ENCODE measurements around the gene SH3RF3.

The SH3RF3 gene

GRCh38 chr2:109288544-109289368, 159.8 kb downstream of the SH3RF3 start:
- DNase-seq = no peak

DNA sequence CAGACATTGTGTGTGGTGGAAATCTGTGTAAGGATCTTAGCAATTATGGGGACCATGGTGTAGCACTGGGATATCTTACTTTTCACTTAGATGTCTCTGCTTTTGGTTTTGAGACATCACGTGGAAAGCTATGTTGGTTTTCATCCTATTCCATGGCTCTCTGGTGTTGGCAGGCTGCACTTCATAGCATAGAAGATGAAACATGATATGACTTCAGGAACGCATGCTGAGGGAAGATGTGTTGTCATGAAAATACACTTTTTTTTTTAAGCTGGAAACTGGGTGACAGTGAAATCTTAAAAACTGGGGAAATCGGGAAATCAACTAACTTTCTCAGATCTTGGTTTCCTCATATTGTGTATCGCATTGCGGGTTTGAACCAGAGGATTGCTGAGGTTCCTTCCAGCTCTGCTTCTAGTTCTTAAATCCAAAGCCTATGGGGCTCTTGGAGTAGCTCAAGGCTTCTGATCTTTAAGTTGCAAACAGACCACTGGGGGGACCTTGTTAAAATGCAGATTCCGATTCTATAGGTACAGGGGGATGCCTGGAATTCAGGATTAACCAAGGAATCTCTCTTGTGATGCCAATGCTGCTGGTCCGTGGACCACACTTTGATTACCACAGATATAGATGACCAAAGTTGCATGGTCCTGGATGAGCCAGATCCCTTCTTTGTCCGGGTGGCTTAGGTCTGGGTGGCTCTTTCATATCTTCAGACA, 160.7 kb downstream of the SH3RF3 start:
- no peak for DNase-seq

GRCh38 chr2:109290887-109291643, 162.1 kb downstream of the SH3RF3 start:
- no peak for DNase-seq

DNA sequence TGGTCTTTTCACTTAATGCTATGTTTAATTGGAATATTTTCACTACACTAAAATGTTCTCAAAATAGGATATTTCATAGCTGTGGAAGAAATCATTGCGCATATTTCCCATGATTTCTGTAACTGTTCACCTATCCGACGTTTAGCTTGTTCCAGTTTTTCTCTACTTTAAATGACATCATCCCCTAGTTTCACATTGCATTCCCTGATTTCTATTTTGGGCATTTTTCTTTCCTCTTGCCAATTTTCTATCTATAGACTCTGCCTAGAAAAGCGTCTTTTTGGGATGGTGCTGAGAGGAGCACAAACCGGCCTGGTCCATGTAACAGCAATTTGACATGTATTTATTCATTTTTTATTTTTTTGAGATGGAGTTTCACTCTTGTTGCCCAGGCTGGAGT, 163.4 kb downstream of the SH3RF3 start:
- no peak for DNase-seq

DNA sequence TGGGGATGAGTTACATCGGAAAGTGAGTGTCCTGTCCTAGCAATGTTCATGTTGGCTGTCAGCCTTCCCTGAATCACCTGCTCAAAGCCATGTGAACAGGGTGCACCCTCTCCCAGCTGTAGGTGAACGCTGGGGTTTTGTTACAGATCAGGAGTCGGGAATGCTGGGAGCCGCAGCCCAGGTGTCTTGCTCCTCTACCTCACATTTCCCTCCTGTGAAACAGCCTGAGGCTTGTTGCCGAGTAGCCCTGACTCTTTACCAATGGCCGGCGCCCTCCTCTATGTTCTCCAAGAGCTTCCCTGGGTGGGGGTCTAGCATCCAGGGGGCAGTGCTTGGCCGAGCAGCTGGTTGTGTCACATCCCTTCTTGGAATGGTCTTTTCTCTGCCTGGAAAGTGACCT, 164.7 kb downstream of the SH3RF3 start:
- no peak for DNase-seq

DNA sequence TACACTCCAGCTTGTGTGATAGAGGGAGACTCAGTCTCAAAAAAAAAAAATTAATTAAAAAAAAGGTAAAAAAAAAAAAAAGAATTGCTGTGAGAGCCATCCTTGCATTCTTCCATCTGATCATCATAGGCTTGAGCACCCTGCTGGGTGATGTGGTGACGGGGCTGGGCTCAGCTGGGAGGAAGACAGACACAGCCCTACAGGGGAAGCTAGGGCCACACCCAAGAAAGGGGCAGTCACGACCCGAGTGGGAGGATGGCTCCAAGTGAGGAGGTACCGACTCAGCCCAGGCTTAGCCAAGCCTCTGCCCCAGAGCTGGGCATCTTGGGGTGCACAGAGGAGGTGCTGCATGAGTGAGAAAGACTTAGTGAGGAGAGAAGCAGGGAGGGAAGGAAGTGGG, 165.5 kb downstream of the SH3RF3 start:
- no peak for DNase-seq

- DNase-seq = no peak
Measured at GRCh38 chr2:109295070-109295780, 166.2 kb downstream of the SH3RF3 start.

DNA sequence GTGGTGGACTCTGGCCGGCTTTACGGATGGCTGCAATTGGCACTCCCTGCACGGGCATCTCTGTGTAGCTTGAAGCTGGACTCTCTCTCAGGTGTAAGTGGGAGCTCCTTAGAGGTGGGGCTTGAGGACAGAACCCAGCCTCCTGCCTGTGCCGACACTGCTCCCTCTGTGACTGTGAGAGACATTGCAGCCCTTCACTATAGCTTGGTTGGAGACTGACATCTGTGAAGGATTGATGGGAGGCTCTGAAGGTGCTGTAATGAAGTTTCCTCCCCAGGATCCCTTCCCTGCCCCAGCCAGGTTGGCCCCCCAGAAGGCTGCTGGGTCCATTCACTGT, 166.7 kb downstream of the SH3RF3 start:
- no peak for DNase-seq

DNA sequence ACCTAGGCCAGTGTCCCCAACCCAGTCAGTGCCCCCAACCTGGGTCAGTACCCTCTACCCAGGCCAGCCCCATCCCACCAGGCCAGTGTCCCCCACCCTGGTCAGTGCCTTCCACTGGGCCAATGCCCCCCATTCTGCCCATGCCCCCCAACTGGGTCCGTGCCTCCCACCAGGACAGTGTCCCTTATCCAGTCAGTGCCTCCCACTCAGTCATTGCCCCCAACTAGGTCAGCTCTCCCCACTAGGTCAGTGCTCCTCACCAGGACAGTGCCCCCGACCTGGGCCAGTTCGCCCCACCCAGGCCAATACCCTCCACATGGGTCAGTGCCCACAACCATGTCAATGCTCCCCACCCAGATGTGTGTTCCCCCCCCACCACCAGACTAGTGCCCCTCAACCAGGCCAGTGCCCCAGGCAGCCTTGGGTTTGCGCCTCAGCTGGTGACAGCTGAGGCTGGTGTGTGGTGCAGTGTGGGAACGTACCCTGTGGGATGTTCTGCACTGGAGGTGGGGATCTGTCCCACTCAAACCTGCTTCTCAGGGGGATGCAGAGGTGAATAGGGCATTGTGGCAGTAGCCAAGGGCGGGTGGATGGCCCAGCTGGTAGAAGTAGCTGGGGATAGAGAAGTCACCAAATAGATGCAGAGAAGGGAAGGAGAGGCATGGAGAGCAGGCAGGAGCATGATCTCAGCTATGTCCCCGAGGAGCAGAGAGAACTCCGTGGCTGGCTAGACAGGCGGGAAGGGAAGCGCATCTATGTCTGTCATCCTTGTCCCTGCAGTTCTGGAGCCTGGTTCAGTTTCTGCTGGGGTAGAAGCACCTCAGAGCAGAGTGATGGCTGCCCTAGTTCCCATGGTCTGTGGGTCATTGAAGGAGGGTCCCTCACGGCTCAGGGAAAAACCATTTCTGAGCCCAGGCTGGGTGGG, 168.8 kb downstream of the SH3RF3 start:
- no peak for DNase-seq

- no peak for DNase-seq
Measured at GRCh38 chr2:109298851-109299250, 169.8 kb downstream of the SH3RF3 start.

DNA sequence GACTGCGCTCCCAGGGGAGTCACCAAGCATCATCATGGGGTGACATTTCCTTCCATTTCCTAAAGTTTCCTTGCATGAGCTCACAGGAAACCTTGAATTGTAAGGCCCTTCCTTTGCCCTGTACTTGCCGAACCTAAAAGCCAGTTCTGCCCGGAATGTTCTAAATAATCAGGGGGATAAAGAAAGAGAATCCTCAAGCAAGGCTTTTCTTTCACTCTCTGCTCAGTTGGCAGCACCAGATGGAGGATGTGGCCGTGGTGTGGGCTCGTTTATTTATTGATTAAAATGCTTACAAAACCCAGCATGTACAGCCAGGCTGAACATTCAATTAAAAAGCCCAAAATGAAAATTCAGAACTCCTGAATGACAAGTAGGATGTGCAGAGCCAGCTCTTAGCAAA, 170.5 kb downstream of the SH3RF3 start:
- DNase-seq = no peak

DNA sequence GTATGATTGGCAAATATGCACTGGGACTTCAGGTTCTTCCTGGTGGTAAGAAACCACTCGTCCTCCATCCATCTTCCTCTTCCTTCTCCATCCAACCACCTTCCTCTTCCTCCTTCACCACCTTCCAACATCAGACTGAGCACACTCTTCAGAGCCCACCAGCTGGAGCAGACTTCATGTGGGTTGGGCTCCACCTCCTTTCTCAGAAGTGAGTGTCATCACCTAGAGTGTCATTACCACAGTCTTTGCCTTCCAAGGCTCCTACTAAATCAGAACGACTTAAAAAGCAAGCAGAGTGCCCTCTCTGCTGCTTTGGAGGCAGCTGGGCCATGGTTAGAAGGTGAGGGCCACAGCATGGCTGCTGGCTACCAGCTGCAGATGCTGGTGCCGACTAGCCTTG, 171.6 kb downstream of the SH3RF3 start:
- DNase-seq = no peak

DNA sequence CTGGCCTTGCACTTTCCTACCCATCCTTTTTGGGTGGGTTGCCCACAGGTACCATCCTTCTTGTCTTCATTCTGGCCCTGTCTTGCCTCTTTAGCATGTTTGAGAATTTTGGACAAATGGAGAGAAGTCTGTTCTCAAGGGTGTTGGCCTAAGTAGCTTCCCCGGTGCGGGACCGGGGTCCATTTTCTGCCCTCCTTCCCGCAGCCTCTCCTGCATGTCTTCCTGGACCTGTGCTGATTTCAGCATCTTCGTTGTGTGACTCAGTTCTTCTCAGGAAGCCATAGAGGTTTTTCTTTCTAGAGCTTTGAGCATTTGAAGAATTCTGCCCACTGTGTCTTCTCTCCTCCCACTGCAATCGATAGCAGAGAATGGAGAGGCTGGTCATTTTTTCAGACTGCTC, 172.7 kb downstream of the SH3RF3 start:
- no peak for DNase-seq

DNA sequence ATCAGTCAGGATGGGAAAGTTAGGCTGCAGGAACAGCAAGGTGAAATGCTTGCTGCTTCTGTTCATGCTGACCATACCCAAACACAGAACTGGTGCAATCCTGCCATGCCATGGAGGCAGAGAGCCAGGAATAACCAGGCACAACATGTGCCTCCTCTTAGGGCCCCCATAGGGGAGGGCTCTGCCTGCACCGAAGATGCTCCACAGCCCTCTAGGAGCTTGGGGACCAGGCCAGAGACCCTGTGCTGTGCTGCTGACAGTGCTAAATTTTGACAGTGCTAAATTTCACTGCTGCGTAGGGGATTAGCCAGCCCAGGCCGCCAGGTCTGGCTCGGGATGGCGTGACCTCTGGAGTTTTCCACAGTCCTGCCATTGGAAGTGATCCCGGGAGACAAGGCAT, 173.3 kb downstream of the SH3RF3 start:
- DNase-seq = no peak

- no peak for DNase-seq
Measured at GRCh38 chr2:109304242-109304641, 175.2 kb downstream of the SH3RF3 start.

GRCh38 chr2:109304731-109305470, 175.9 kb downstream of the SH3RF3 start:
- DNase-seq = no peak

- no peak for DNase-seq
Measured at GRCh38 chr2:109305490-109306167, 176.6 kb downstream of the SH3RF3 start.

- no peak for DNase-seq
Measured at GRCh38 chr2:109306190-109306589, 177.2 kb downstream of the SH3RF3 start.

- DNase-seq = no peak
Measured at GRCh38 chr2:109311771-109312170, 182.8 kb downstream of the SH3RF3 start.

DNA sequence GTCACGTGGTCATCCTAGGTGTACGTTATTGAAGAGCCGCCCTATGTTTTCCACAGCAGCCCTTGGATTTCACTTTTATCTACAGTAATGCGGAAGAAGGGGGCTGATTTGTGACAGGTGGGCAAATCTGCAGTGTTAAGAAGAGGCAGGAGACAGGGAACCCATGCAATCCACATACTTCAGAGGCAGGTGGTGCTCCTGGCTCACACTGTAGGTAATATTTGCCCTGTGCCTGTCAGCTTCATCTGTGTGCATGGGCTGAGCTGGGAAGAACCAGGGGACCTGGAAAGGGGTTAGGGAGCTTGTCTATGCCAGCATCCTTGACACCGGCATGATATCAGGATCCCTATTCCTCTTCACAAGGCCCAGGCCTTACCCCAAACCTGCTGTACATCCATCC, 183.9 kb downstream of the SH3RF3 start:
- DNase-seq = no peak

DNA sequence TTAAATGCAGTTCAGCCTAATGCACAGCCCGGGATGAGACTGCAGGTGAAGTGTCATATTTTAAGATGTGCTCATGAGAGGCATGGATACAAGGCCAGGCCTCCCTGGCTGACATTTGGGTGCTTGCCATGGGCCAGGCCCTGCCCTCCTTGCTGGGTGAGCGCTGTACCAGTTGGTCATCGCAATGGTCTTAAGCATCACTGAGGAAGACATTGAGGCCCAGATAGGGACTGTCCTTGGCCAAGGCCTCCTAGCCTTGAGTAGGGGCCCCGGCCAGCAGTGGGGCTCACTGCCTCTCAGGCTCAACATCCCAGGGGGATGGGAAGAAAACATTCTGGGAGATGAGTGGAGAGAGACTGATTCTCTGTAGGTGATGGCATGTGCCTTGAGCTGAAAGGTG, 184.3 kb downstream of the SH3RF3 start:
- DNase-seq = no peak

Data from activated CD8-positive, alpha-beta memory T cell treated with anti-CD3 and anti-CD28 coated beads for 24 hours (primary cell).